Activated CD4-positive, alpha-beta T cell treated with anti-CD3 and anti-CD28 coated beads, Interleukin-2, amount 50 U/mL, for 1 hour (primary cell): ENCODE measurements around the gene HDAC3.
"Not testable (repeated sequence)": the region's sequence is repeated elsewhere in the genome, so short reads cannot be mapped to it uniquely, and the experiment has no call there.

Experiments
- DNase-seq: peaks from one replicate; pipeline ENCODE4 v3.0.0-alpha.2; 2020

Gene HDAC3

GRCh38 chr5:141633871-141634561 lies 2.6 kb downstream of the HDAC3 start:
- DNase-seq: no peak

GRCh38 chr5:141632650-141633049 lies 4.0 kb downstream of the HDAC3 start:
- no peak for DNase-seq

- DNase-seq: no peak
Observed at GRCh38 chr5:141630570-141631140, 6.0 kb downstream of the HDAC3 start.

- DNase-seq: no peak
Observed at GRCh38 chr5:141628175-141628788, 8.4 kb downstream of the HDAC3 start.

GRCh38 chr5:141623611-141624010 lies 13.0 kb downstream of the HDAC3 start:
- no peak for DNase-seq

- no peak for DNase-seq
Observed at GRCh38 chr5:141623186-141623585, 13.5 kb downstream of the HDAC3 start.

GRCh38 chr5:141618804-141619554 lies 17.7 kb downstream of the HDAC3 start, which contains the start of gene DIAPH1:
DIAPH1 (minus strand) TSS chr5:141619000; CDS start chr5:141618914, 86 bp downstream.
- DNase-seq: peak; percentile 98

- peak; percentile 37 for DNase-seq
Observed at GRCh38 chr5:141618030-141618803, 18.4 kb downstream of the HDAC3 start.

GRCh38 chr5:141617682-141618029 lies 19.0 kb downstream of the HDAC3 start:
- DNase-seq: no peak

GRCh38 chr5:141617128-141617527 lies 19.5 kb downstream of the HDAC3 start:
- no peak for DNase-seq

GRCh38 chr5:141615991-141616720 lies 20.5 kb downstream of the HDAC3 start:
- DNase-seq: no peak

GRCh38 chr5:141613344-141613743 lies 23.3 kb downstream of the HDAC3 start:
- DNase-seq: no peak

- no peak for DNase-seq
Observed at GRCh38 chr5:141611289-141611688, 25.4 kb downstream of the HDAC3 start.

GRCh38 chr5:141609921-141610320 lies 26.7 kb downstream of the HDAC3 start:
- DNase-seq: not testable (repeated sequence)

GRCh38 chr5:141609044-141609443 lies 27.6 kb downstream of the HDAC3 start:
- DNase-seq: no peak

GRCh38 chr5:141608557-141608956 lies 28.1 kb downstream of the HDAC3 start:
- DNase-seq: no peak

- DNase-seq: no peak
Observed at GRCh38 chr5:141608046-141608445, 28.6 kb downstream of the HDAC3 start.

- peak; percentile 57 for DNase-seq
Observed at GRCh38 chr5:141605523-141606277, 30.9 kb downstream of the HDAC3 start.

- DNase-seq: no peak
Observed at GRCh38 chr5:141603923-141604717, 32.5 kb downstream of the HDAC3 start.

- no peak for DNase-seq
Observed at GRCh38 chr5:141602606-141603005, 34.0 kb downstream of the HDAC3 start.
